A549 (cell line): ENCODE data around the gene SEMA3A. TPM values are rescaled to one million over a fixed set of nuclear protein-coding genes. Genes with fewer than 3 reads are reported as not detected.

Experiments
- ATAC-seq, 2 experiments: fragments of 200-7000 bp in 1 of 2; fragments of >200 bp in 1 of 2; cut with Nextera tagmentation in 1 of 2; cut with Tn5 transposase in 1 of 2; 3 replicates each; pipeline versions ENCODE4 v1.8.0 to v1.9.1; 2018 to 2020; ENCODE audit warnings: mild to moderate bottlenecking in 1 of 2, moderate library complexity in 1 of 2
- CTCF ChIA-PET: fragments of 300-600 bp; sonication (Branson Sonifier 250); formaldehyde crosslinking; extraction: SDS; loops from one replicate; lab custom pipeline; 2021; ENCODE audit warnings: antibody characterized with exemption, inconsistent platforms; lab: Yijun Ruan, JAX
- POLR2A ChIA-PET: fragments of 350-600 bp; formaldehyde crosslinking; extraction: SDS; loops from one replicate; lab custom pipeline; 2021; ENCODE audit warnings: antibody characterized with exemption, inconsistent platforms; lab: Yijun Ruan, JAX
- DNase-seq, 2 experiments: peaks; one replicate each; pipeline versions ENCODE4 v3.0.0 to v3.0.0-alpha.2; 2011 to 2016; ENCODE audit warnings: low read depth in 1 of 2, low spot score in 1 of 2
- FAIRE-seq: peaks from 2 replicates; lab custom pipeline; 2011; peaks lifted over from hg19 to GRCh38; lab: Jason Lieb, UNC
- H3K27ac ChIP-seq, 2 experiments: fragments of >200 bp; sonication (Bioruptor Twin); formaldehyde crosslinking; 3 replicates each; pipeline ENCODE4 v1.5.1; 2016 to 2017
- H3K4me1 ChIP-seq: fragments of >200 bp; sonication (Bioruptor Twin); formaldehyde crosslinking; 3 replicates; pipeline ENCODE4 v1.6.1; 2016
- H3K4me2 ChIP-seq: fragments of >200 bp; sonication (Bioruptor Twin); formaldehyde crosslinking; 3 replicates; pipeline ENCODE4 v1.6.1; 2016
- H3K4me3 ChIP-seq: fragments of >200 bp; sonication (Bioruptor Twin); formaldehyde crosslinking; 3 replicates; pipeline ENCODE4 v1.5.1; 2016
- H3K9me3 ChIP-seq: fragments of >200 bp; sonication (Bioruptor Twin); formaldehyde crosslinking; 3 replicates; pipeline ENCODE4 v1.6.1; 2016
- ATOH8 ChIP-seq: fragments of 250-450 bp; sonication (Bioruptor Pico); IDR thresholded peaks from 2 replicates; pipeline ENCODE4 v1.5.0; 2020; ENCODE audit warnings: low read depth, mild to moderate bottlenecking, moderate library complexity
- BHLHE40 ChIP-seq: IDR thresholded peaks from 2 replicates; pipeline ENCODE4 v1.6.1; 2012; ENCODE audit warnings: low read depth, low read length, inconsistent platforms
- CTCF ChIP-seq: fragments of >200 bp; sonication (Bioruptor Twin); formaldehyde crosslinking; IDR thresholded peaks from 3 replicates; pipeline ENCODE4 v1.5.1; 2016
- FOSB ChIP-seq: fragments of 250-450 bp; sonication (Bioruptor Pico); IDR thresholded peaks from 2 replicates; pipeline ENCODE4 v1.5.0; 2020; ENCODE audit warnings: mild to moderate bottlenecking, moderate library complexity
- FOSL2 ChIP-seq, 2 experiments: fragments of 450-650 bp in 1 of 2; fragments of >200 bp in 1 of 2; sonication (Bioruptor Twin) in 1 of 2; formaldehyde crosslinking; IDR thresholded peaks; 2 replicates each; pipeline versions ENCODE4 v1.5.0 to v1.6.1; 2016 to 2020; ENCODE audit warnings: mild to moderate bottlenecking in 1 of 2, moderate library complexity in 1 of 2
- FOXS1 ChIP-seq: fragments of 250-450 bp; sonication (Bioruptor Pico); IDR thresholded peaks from 2 replicates; pipeline ENCODE4 v1.5.0; 2020; ENCODE audit warnings: mild to moderate bottlenecking, moderate library complexity
- GATA3 ChIP-seq: IDR thresholded peaks from 2 replicates; pipeline ENCODE4 v1.6.1; 2012; ENCODE audit warnings: borderline replicate concordance
- HDAC2 ChIP-seq: fragments of 200-600 bp; sonication (generic); IDR thresholded peaks from 2 replicates; pipeline ENCODE4 v1.6.1; 2016
- HES2 ChIP-seq: fragments of >200 bp; sonication (Bioruptor Twin); formaldehyde crosslinking; IDR thresholded peaks from 2 replicates; pipeline ENCODE4 v1.6.1; 2016
- HOXB13 ChIP-seq: fragments of 250-450 bp; sonication (Bioruptor Pico); IDR thresholded peaks from 2 replicates; pipeline ENCODE4 v1.5.0; 2020; ENCODE audit warnings: low read depth, mild to moderate bottlenecking, moderate library complexity
- HOXB5 ChIP-seq: fragments of 250-450 bp; sonication (Bioruptor Pico); IDR thresholded peaks from 2 replicates; pipeline ENCODE4 v1.5.0; 2020; ENCODE audit warnings: mild to moderate bottlenecking, moderate library complexity
- JUNB ChIP-seq: fragments of >200 bp; sonication (Bioruptor Twin); formaldehyde crosslinking; IDR thresholded peaks from 2 replicates; pipeline ENCODE4 v1.6.1; 2016
- RCOR1 ChIP-seq: fragments of 150-350 bp; IDR thresholded peaks from 2 replicates; pipeline ENCODE4 v1.6.1; 2014; ENCODE audit warnings: antibody characterized with exemption, low read length, low read depth
- RFX5 ChIP-seq: fragments of 450-650 bp; IDR thresholded peaks from 2 replicates; pipeline ENCODE4 v1.7.1; 2014; ENCODE audit warnings: antibody characterized with exemption, mild to moderate bottlenecking, moderate library complexity
- SMC3 ChIP-seq: fragments of >200 bp; sonication (Bioruptor Twin); formaldehyde crosslinking; IDR thresholded peaks from 3 replicates; pipeline ENCODE4 v1.6.1; 2018; ENCODE audit warnings: inconsistent platforms
- SREBF2 ChIP-seq: fragments of 450-650 bp; IDR thresholded peaks from 2 replicates; pipeline ENCODE4 v1.6.1; 2014; ENCODE audit warnings: mild to moderate bottlenecking, moderate library complexity
- TFCP2L1 ChIP-seq: fragments of 250-450 bp; sonication (Bioruptor Pico); IDR thresholded peaks from 2 replicates; pipeline ENCODE4 v1.5.0; 2021; ENCODE audit warnings: mild to moderate bottlenecking
- USF2 ChIP-seq: fragments of 450-650 bp; IDR thresholded peaks from 2 replicates; pipeline ENCODE4 v1.6.1; 2014; ENCODE audit warnings: antibody characterized with exemption
- ZFP36 ChIP-seq: fragments of 450-650 bp; IDR thresholded peaks from 2 replicates; pipeline ENCODE4 v1.6.1; 2014; ENCODE audit warnings: borderline replicate concordance; ENCODE audit not compliant: partially characterized antibody
- ZNF302 ChIP-seq: fragments of 250-450 bp; sonication (Bioruptor Pico); IDR thresholded peaks from 2 replicates; pipeline ENCODE4 v1.9.0; 2021; ENCODE audit warnings: inconsistent platforms, mild to moderate bottlenecking, moderate library complexity
- WGBS: methylation state at CpG from one replicate; pipeline ENCODE4 v1.1.6; 2017; ENCODE audit errors: missing lambda C conversion rate; 5-methylcytosine and 5-hydroxymethylcytosine counted together
- polyA plus RNA-seq, 4 experiments: library from polyadenylated mRNA; depleted of rRNA in 3 of 4; stranded (reverse); fragments of >200 nt; fragmentation: RNase III in 1 of 4; extraction: RNeasy Plus Mini Kit Qiagen cat#74134 plus additional on column Dnase treatment in 1 of 4; gene quantifications; 2 replicates in 3 of 4; 3 replicates in 1 of 4; pipeline ENCODE4 v1.2.3, GENCODE V29; 2011 to 2017

Gene SEMA3A
- polyA plus RNA-seq, 2 of the 4 experiments (the other 2 are of a cell fraction) = 3.6 to 19.1 TPM

DNA sequence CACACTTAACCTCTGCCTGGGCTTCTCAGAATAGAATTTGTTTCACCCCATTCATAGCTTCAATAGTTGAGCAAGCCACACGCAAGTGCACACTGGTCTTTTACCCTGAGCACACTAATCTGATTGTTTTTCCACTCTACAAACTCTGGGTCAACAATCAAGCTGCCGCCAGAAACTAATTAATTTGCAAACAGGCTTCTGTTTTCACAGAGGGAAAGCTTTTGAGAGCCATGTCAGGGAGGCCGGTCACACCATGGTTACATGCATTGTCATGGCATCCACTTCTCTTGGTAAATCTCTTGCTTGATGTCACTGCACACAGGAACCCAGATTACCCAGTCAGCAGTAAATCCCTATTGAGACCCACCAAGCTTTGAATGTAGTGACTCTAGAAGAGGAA, 154.2 kb downstream of the SEMA3A start (continued):
- TF ChIP-seq ATOH8 (CRISPR knock-in tag) = no peak

DNA sequence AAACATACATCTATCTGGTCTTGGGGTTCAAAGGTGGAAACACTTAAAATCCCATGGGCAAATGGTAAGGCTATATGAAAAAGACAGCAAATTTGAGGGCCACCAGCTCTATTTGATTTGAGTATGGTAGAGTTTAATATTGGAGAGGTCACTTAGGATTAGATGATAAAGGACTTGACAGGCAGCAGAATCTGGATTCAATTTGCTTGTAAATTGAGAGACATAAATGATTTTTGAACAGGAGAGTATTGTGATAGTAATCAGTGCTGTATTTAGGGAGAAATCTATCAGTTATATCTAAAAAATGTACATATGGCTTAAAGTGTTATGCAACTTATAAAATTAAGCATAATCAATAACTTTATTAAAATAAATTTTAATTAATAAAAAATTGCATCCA, 155.2 kb downstream of the SEMA3A start:
- FAIRE-seq (no peak), DNase-seq (no peak)
- H3K4me2 ChIP-seq = no peak overlapping the region
- peaks cover 22% of the 10 kb centered on the region for H3K4me1 ChIP-seq
- H3K9me3 ChIP-seq = no peaks in the 10 kb centered on the region
- H3K27ac ChIP-seq = no peak overlapping the region
- ChIA-PET CTCF (no interaction called here), POLR2A (no interaction called here)
- H3K4me3 ChIP-seq = no peak overlapping the region
- TF ChIP-seq HES2 (no peak), TFCP2L1 (CRISPR knock-in tag) (no peak), FOXS1 (CRISPR knock-in tag) (no peak), FOSB (CRISPR knock-in tag) (no peak), FOSL2 (IDR thresholded peaks at IDR 0.05) (no peak), FOSL2 (CRISPR knock-in tag; IDR thresholded peaks at IDR 0.05) (no peak), HOXB13 (CRISPR knock-in tag) (no peak), CTCF (no peak), RCOR1 (no peak), ZNF302 (CRISPR knock-in tag) (no peak), SMC3 (no peak), HOXB5 (CRISPR knock-in tag) (no peak), RFX5 (no peak), SREBF2 (no peak)
- TF ChIP-seq, all 56 proteins: peak for 0
- ATAC-seq = no peak

- CTCF ChIA-PET = no interaction called here
- ATAC-seq = no peak
Observed at GRCh38 chr7:84027678-84028077, 166.9 kb downstream of the SEMA3A start.

More at GRCh38 chr7:84027678-84028077, 166.9 kb downstream of the SEMA3A start:
- TF ChIP-seq USF2 = no peak
- no peak for TF ChIP-seq BHLHE40
- no peak for TF ChIP-seq JUNB
- no peak for TF ChIP-seq ZFP36
- no peak for TF ChIP-seq HDAC2
- no peak for TF ChIP-seq GATA3
- H3K4me1 ChIP-seq = peaks cover 35% of the 10 kb centered on the region
- 97% methylated on average over 3 of the region's 3 CpGs for WGBS
- POLR2A ChIA-PET = no interaction called here
- FAIRE-seq (no peak), DNase-seq (no peak)
- H3K4me2 ChIP-seq = no peak overlapping the region
- H3K9me3 ChIP-seq = 0 out of 3 replicates have a peak, but pooled peaks cover 4% of the 10 kb centered on the region
- no peak overlapping the region for H3K27ac ChIP-seq
- no peak overlapping the region for H3K4me3 ChIP-seq
